ENCODE measurements around the gene NSMCE4A.

DNA sequence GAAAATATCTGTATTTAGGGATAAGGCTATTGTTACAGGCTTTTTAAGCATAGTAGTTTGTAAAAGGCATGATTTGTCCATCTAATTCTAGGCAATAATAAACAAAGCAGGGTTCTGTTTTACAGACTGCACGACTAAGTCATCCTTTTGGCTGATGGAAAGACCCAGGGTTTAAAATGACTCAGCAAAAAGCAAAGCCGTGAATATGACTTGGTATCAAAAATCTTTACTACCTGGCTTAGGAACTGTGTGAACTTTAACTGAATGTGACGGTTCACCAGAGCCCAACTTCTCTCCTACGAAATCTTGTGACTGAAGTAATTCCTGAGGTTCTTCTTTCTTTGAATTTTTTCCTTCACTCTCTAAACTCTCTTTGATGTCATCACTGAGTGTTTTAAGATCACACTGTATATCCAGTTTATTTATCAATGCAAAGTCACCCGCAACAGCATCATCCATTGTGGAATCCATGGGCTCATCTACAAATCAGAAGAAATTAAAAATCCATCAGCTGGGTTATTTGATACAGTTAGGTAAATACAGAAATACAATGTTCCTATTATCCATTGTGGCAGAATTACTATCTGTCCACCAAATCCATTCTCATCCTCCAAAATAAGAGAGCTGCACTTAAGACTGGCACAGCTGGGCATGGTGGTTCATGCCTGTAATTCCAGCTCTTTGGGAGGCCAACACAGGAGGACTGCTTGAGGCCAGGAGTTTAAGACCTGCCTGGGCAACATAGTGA, 64.2 kb downstream of the NSMCE4A start:
- TF ChIP-seq SP4 (IDR thresholded peaks at IDR 0.05; ENCODE audit: low read length) (no peak), ASH2L (IDR thresholded peaks at IDR 0.05; ENCODE audit: low read length) (no peak), ZNF274 (IDR thresholded peaks at IDR 0.05; ENCODE audit: borderline replicate concordance, extremely low read depth, low read length) (no peak), POLR2AphosphoS5 (IDR thresholded peaks at IDR 0.05; ENCODE audit: low read depth, low read length) (no peak), JUN (IDR thresholded peaks at IDR 0.05; ENCODE audit: low read depth, low read length) (no peak), TCF12 (IDR thresholded peaks at IDR 0.05; ENCODE audit: low read depth, low read length) (no peak), SP1 (IDR thresholded peaks at IDR 0.05; ENCODE audit: low read depth, low read length) (no peak), GTF2F1 (IDR thresholded peaks at IDR 0.05; ENCODE audit: borderline replicate concordance, low read depth, low read length) (no peak), TBP (IDR thresholded peaks at IDR 0.05; ENCODE audit: low read depth, low read length) (no peak)
- TF ChIP-seq, protein P1, sequence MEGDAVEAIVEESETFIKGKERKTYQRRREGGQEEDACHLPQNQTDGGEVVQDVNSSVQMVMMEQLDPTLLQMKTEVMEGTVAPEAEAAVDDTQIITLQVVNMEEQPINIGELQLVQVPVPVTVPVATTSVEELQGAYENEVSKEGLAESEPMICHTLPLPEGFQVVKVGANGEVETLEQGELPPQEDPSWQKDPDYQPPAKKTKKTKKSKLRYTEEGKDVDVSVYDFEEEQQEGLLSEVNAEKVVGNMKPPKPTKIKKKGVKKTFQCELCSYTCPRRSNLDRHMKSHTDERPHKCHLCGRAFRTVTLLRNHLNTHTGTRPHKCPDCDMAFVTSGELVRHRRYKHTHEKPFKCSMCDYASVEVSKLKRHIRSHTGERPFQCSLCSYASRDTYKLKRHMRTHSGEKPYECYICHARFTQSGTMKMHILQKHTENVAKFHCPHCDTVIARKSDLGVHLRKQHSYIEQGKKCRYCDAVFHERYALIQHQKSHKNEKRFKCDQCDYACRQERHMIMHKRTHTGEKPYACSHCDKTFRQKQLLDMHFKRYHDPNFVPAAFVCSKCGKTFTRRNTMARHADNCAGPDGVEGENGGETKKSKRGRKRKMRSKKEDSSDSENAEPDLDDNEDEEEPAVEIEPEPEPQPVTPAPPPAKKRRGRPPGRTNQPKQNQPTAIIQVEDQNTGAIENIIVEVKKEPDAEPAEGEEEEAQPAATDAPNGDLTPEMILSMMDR (IDR thresholded peaks at IDR 0.05; ENCODE audit: control extremely low read depth in 1 of 3, insufficient read depth in 1 of 3, low read depth in 1 of 3, low read length in 3 of 3): no peak

Measured in H1 (cell line).